SK-N-MC (cell line): Measurements from ENCODE around the gene HOXA1.
"Not testable (repeated sequence)": the region's sequence is repeated elsewhere in the genome, so short reads cannot be mapped to it uniquely, and the experiment has no call there.

ENCODE experiments used
- DNase-seq: peaks from one replicate; pipeline ENCODE4 v3.0.0-alpha.2; 2011; ENCODE audit warnings: low read depth, low spot score
- H3K27ac ChIP-seq: fragments of 200-600 bp; sonication (generic); 2 replicates; pipeline ENCODE4 v1.5.1; 2016; ENCODE audit warnings: mixed run types
- H3K36me3 ChIP-seq: fragments of 200-600 bp; sonication (generic); 2 replicates; pipeline ENCODE4 v1.6.1; 2017; ENCODE audit warnings: antibody characterized with exemption, low read length, mixed read lengths; ENCODE audit not compliant: insufficient read depth
- H3K4me3 ChIP-seq: fragments of 200-600 bp; sonication (generic); 2 replicates; pipeline ENCODE4 v1.5.1; 2016
- H3K9ac ChIP-seq: fragments of 200-600 bp; sonication (generic); 2 replicates; pipeline ENCODE4 v1.8.0; 2017; ENCODE audit warnings: mixed run types, mixed read lengths; ENCODE audit not compliant: insufficient read length
- H3K9me3 ChIP-seq: fragments of 200-600 bp; sonication (generic); 2 replicates; pipeline ENCODE4 v1.6.1; 2017; ENCODE audit warnings: low read depth, mild to moderate bottlenecking, antibody characterized with exemption, low read length, moderate library complexity, mixed read lengths
- EZH2 ChIP-seq: fragments of 200-600 bp; sonication (generic); IDR thresholded peaks from one replicate; pipeline ENCODE4 v1.6.1; 2017; ENCODE audit warnings: antibody characterized with exemption
- FOXP2 ChIP-seq: optimal IDR thresholded peaks from 2 replicates; pipeline ENCODE3; 2011; ENCODE audit warnings: mild to moderate bottlenecking, moderate library complexity; ENCODE audit not compliant: insufficient read depth; ENCODE audit errors: extremely low read length, control extremely low read depth
- POLR2AphosphoS5 ChIP-seq: IDR thresholded peaks from 2 replicates; pipeline ENCODE4 v1.6.1; 2012; ENCODE audit warnings: mild to moderate bottlenecking, low read depth, low read length, borderline replicate concordance

The HOXA1 gene

DNA sequence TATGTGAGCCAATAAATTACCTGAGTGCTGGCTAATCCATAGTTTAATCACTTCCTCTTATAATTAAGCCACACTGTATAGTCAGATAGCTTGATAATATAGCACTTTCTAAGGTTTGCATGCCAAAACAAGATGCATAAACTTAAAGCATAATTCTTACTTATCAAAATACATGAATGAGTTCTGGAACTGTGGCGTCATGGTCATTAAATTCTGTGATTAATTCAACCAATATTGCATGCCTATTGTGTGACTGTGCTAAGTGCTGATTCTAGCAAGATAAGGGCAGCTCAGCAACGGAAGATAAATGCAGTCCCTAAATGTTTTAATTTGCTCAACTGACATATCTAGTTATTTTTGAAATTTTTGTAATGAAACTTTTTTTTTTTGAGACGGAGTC lies 29.7 kb downstream of the HOXA1 start:
- H3K36me3 ChIP-seq: no peaks in the 10 kb centered on the region
- H3K9me3 ChIP-seq: no peaks in the 10 kb centered on the region
- TF ChIP-seq POLR2AphosphoS5 (no peak), FOXP2 (no peak)
- no peak for DNase-seq
- no peak overlapping the region for H3K27ac ChIP-seq
- no peak overlapping the region for H3K4me3 ChIP-seq
- H3K9ac ChIP-seq: no peak overlapping the region

DNA sequence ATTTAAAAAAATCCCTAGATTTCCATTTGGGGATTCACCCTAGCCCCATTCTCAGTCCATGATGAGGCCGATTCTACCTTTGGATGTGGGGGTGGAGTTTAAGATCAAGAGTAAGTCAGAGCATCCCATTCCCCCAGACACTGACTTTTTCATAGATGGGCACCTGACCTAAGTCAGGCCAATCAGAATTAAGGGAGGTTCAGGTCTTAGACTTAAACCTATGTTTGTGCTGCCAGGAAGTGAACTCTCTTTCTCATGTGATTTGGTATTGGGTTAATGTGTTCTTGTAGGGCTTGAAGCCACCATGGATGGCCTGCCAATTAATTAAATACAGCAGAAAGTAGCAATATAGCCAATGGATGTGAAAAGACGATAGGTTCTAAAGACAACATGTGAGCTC lies 30.1 kb downstream of the HOXA1 start:
- H3K36me3 ChIP-seq: no peaks in the 10 kb centered on the region
- H3K4me3 ChIP-seq: no peak overlapping the region
- H3K27ac ChIP-seq: no peak overlapping the region
- no peak for TF ChIP-seq POLR2AphosphoS5
- DNase-seq: no peak
- H3K9ac ChIP-seq: no peak overlapping the region
- H3K9me3 ChIP-seq: no peaks in the 10 kb centered on the region

DNA sequence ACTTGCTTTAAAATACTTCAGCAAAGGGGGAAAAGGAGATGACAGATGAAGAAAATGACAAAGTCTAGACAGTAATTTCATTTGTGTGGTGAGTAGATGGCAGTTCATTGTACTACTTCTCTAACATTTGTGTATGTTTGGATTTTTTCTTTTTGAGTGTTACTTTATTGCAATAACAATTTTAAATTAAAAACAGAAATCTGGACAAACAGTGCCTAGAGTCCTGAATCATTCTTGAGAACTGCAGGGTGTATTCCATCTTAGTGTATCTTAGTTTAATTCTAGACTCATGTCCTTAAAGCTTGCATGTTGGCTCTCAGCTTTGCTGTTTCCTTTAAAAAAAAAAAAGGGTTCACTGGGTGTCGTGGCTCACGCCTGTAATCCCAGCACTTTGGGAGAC lies 31.1 kb downstream of the HOXA1 start:
- TF ChIP-seq EZH2 (no peak), FOXP2 (no peak), POLR2AphosphoS5 (no peak)
- Histone ChIP-seq H3K9me3 (no peaks in the 10 kb centered on the region), H3K9ac (no peak overlapping the region), H3K27ac (no peak overlapping the region), H3K36me3 (no peaks in the 10 kb centered on the region), H3K4me3 (no peak overlapping the region)
- DNase-seq: no peak

DNA sequence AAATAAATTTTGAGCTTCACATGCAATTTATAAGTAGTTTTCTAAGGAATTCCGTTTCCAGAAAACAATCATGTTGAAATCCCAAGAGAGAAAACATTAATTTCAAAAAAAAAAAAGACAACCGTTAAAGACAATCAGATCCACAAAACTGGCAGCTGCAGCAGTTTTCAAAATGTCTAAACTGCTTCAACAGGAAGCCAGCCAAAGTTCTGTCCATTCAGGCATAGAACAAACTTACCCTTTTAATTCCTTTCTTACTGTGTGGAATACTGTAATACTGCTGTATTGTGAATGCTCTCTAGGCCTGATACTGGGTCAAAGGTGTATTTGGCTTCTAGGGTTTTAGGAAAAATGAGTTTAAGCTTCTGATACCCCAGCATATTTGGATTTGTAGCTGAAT lies 31.6 kb downstream of the HOXA1 start:
- Histone ChIP-seq H3K36me3 (no peaks in the 10 kb centered on the region), H3K9ac (no peak overlapping the region), H3K27ac (no peak overlapping the region), H3K9me3 (no peaks in the 10 kb centered on the region), H3K4me3 (no peak overlapping the region)
- TF ChIP-seq EZH2 (no peak), FOXP2 (no peak), POLR2AphosphoS5 (no peak)
- no peak for DNase-seq

DNA sequence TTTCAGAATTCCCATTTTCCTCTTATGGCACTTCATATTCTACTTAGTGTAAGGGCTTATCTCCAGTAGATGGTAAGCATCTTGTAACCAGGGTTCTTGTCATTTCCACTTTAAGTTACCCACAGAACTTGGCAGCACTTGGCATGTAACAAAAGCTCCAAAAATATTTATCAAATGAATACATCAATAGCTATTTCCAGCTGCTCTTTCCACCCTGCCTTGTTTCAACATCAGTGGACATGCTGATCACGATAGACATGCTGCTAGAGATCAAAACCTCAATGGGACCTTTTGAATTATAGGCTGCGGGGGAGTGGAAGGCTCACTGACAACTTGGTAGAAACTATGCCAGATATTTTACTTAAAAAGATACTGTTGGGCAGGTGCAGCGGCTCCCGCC lies 32.9 kb downstream of the HOXA1 start:
- no peak overlapping the region for H3K9ac ChIP-seq
- H3K36me3 ChIP-seq: no peaks in the 10 kb centered on the region
- no peak overlapping the region for H3K27ac ChIP-seq
- H3K4me3 ChIP-seq: no peak overlapping the region
- no peak for TF ChIP-seq FOXP2
- no peak for TF ChIP-seq POLR2AphosphoS5
- no peak for TF ChIP-seq EZH2
- DNase-seq: no peak
- H3K9me3 ChIP-seq: no peaks in the 10 kb centered on the region

DNA sequence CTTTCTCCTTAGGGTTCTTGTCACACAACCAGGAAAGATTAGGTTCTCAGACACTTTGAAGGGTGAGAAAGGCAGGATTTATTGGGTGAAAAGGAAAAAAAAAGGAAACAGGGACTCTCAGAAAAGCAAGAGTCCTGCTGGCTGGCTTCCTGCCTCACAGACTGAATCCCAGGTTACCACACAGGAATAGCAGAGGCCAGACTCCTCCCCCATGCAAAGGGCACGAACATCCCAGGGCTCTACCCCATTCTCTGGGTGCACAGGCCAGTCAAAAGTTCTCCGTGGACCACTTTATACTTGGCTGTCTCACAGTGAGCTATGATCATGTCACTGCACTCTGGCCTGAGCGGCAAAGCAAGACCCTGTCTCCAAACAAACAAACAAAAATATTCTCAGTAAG lies 42.6 kb downstream of the HOXA1 start:
- Histone ChIP-seq H3K36me3 (no peaks in the 10 kb centered on the region), H3K27ac (no peak overlapping the region), H3K9ac (no peak overlapping the region), H3K4me3 (no peak overlapping the region), H3K9me3 (no peaks in the 10 kb centered on the region)
- DNase-seq: no peak
- TF ChIP-seq FOXP2 (no peak), EZH2 (no peak), POLR2AphosphoS5 (no peak)

DNA sequence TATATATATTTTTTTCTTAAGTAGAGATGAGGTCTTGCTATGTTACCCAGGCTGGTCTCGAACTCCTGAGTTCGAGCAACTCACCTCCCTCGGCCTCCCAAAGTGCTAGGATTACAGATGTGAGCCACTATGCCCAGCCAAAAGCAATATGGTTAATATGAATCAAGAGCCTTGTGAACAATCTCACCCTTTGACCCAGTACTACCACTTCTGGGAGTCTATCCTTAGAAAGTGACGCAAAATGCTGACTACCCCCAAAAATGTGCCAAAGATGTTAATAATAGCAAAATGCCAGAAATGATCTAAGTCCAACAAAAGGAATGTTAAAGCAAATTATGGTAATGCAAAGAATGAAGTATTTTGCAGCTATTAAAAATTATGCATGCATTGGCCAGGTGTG lies 44.3 kb downstream of the HOXA1 start:
- no peak overlapping the region for H3K9ac ChIP-seq
- H3K9me3 ChIP-seq: no peaks in the 10 kb centered on the region
- H3K4me3 ChIP-seq: no peak overlapping the region
- no peak overlapping the region for H3K27ac ChIP-seq
- H3K36me3 ChIP-seq: no peaks in the 10 kb centered on the region
- no peak for DNase-seq
- TF ChIP-seq FOXP2 (no peak), POLR2AphosphoS5 (no peak), EZH2 (no peak)

DNA sequence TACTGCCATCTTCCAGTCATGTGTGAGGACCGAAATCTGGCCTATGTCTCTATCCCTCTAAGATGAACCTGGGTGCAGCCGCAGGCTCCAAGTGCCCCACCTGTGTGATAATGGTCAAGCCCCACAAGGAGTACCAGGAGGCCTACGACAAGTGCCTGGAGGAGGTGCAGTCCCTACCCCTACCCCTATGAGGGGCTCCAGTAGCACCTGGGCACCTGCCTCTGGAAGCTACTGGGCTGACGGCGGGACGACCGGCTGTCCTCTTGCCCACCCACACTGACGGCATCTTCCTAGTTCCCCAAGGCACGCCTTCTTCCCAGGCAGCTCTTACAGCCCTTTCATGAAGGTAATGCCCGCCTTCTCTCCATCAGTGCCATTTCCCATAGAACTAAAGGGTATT lies 47.4 kb downstream of the HOXA1 start:
- Histone ChIP-seq H3K36me3 (no peaks in the 10 kb centered on the region), H3K9me3 (no peaks in the 10 kb centered on the region), H3K27ac (no peak overlapping the region), H3K9ac (no peak overlapping the region), H3K4me3 (no peak overlapping the region)
- DNase-seq: no peak
- TF ChIP-seq FOXP2: no peak
- no peak for TF ChIP-seq EZH2
- no peak for TF ChIP-seq POLR2AphosphoS5

DNA sequence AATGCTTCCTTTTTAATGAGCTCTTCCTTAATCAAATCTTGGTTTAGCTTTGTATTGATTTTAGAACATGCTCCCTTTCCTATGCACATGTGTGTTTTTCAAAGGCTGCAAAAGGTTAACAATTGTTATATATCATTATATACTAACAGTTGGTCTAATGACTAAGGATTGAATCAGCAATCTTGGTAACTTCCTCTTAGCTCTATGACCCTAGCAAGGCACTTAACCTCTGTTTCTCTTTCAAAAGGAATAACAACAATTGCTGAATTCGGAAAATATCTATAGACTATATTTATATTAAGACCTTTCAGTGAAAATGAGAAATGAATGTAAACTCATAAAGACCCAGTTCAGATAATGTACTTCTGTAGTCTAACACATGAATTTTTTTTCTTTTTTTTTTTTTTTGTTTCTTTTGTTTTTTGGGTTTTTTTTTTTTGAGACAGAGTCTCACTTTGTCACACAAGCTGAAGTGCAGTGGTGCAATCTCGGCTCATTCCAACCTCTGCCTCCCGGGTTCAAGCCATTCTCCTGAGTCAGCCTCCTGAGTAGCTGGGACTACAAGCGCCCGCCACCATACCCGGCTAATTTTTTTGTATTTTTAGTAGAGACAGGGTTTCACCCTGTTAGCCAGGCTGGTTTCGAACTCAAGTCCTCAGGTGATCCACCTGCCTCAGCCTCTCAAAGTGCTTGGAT lies 48.8 kb downstream of the HOXA1 start:
- Histone ChIP-seq H3K4me3 (no peak overlapping the region), H3K27ac (no peak overlapping the region)

DNA sequence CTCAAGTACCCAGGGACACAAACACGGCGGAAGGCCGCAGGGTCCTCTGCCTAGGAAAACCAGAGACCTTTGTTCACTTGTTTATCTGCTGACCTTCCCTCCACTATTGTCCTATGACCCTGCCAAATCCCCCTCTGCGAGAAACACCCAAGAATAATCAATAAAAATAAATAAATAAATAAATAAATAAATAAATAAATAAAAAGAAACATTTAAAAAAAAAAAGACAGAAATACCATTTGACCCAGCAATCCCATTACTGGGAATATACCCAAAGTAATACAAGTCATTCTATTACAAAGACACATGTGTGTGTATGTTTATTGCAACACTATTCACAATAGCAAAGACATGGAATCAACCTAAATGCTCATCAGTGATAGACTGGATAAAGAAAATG lies 49.8 kb downstream of the HOXA1 start:
- not testable (repeated sequence) for H3K9me3 ChIP-seq, H3K27ac ChIP-seq, H3K36me3 ChIP-seq, H3K4me3 ChIP-seq, DNase-seq, H3K9ac ChIP-seq

More for the DNA sequence above, 48.8 kb downstream of the HOXA1 start:
- no peak for DNase-seq
- Histone ChIP-seq H3K9ac (no peak overlapping the region), H3K36me3 (no peaks in the 10 kb centered on the region), H3K9me3 (no peaks in the 10 kb centered on the region)
- TF ChIP-seq EZH2 (no peak), FOXP2 (no peak), POLR2AphosphoS5 (no peak)

DNA sequence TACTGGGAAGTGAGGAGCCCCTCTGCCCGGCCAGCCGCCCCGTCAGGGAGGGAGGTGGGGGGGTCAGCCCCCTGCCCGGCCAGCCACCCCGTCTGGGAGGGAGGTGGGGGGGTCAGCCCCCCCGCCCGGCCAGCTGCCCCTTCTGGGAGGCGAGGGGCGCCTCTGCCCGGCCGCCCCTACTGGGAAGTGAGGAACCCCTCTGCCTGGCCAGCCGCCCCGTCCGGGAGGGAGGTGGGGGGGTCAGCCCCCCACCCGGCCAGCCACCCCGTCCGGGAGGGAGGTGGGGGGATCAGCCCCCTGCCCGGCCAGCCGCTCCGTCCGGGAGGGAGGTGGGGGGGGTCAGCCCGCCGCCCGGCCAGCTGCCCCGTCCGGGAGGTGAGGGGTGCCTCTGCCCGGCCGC lies 50.7 kb downstream of the HOXA1 start:
- not testable (repeated sequence) for H3K9me3 ChIP-seq, H3K9ac ChIP-seq, H3K36me3 ChIP-seq, H3K27ac ChIP-seq, H3K4me3 ChIP-seq, DNase-seq
